ENCODE data around the gene SCGB3A1. TPM values are rescaled to one million over a fixed set of nuclear protein-coding genes. Genes with fewer than 3 reads are reported as not detected.

The SCGB3A1 gene
- total RNA-seq, 1 experiment from 2014 or later, result not detected

DNA sequence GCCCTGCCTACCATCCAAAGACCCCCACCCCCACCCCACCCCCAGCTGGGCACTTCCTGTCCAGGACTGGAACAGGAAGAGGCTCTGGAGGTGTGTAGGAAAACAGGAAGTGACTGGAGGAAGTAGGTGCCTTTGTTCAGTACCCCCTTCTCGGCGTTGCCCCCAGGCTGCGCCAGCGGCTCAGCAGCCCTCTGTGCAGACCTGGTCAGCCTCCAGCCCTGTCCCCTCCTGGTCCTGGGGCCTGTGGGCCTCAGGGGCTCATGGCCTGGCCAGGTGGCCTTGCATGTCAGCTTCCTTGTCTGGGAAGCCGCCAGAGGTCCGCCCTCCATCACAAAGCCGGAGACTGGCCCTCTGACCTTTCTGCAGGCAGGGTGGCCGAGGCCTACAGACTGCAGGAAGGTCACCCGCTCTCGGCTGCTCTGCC, 32.1 kb upstream of the SCGB3A1 start:
- Histone ChIP-seq H2BK120ac (ENCODE audit: low read depth, low read length, poor library complexity, severe bottlenecking) (no peak overlapping the region), H3K14ac (ENCODE audit: insufficient read depth, low read length) (no peak overlapping the region; the same call in 1 of the 2 replicates), H2BK15ac (ENCODE audit: low read depth, low read length) (no peak overlapping the region), H4K20me1 (ENCODE audit: control insufficient read depth, insufficient read depth, insufficient read length) (no peaks in the 10 kb centered on the region), H2AK5ac (ENCODE audit: insufficient read length, low read length) (no peak overlapping the region), H3K9ac (ENCODE audit: extremely low read depth, insufficient read length, low read length) (no peak overlapping the region), H2BK20ac (ENCODE audit: low read depth, low read length, poor library complexity, severe bottlenecking) (no peak overlapping the region), H3K23me2 (ENCODE audit: insufficient read length, low read depth, low read length, poor library complexity, severe bottlenecking) (peaks cover 4% of the 10 kb centered on the region), H3K18ac (ENCODE audit: insufficient read length, low read depth, low read length) (no peak overlapping the region), H4K8ac (replicated peaks; ENCODE audit: insufficient read length, low read depth, low read length) (no peak overlapping the region), H3K4me2 (ENCODE audit: insufficient read depth, insufficient read length, low read length) (no peak overlapping the region), H3K27ac (ENCODE audit: insufficient read length, low read depth, low read length) (no peak overlapping the region), H3K4ac (ENCODE audit: low read depth, low read length) (no peak overlapping the region), H3T11ph (ENCODE audit: low read length) (no peak overlapping the region), H3K79me2 (ENCODE audit: insufficient read depth, low read length) (no peaks in the 10 kb centered on the region), H3K9me3 (ENCODE audit: control insufficient read depth, low read depth, low read length) (no peaks in the 10 kb centered on the region), H2BK12ac (ENCODE audit: insufficient read length, low read depth, low read length) (no peak overlapping the region), H3K4me1 (ENCODE audit: insufficient read depth, low read length) (no peaks in the 10 kb centered on the region), H2BK5ac (ENCODE audit: insufficient read length, low read length) (no peak overlapping the region), H3K23ac (ENCODE audit: insufficient read length, low read depth, low read length) (no peak overlapping the region), H3K27me3 (ENCODE audit: insufficient read depth, low read length) (peaks cover under 1% of the 10 kb centered on the region; the same call in 1 of the 2 replicates), H2AFZ (ENCODE audit: low read length) (no peak overlapping the region), H4K5ac (ENCODE audit: insufficient read length, low read depth, low read length) (no peak overlapping the region), H3K79me1 (ENCODE audit: insufficient read depth, low read depth, low read length, poor library complexity, severe bottlenecking) (no peaks in the 10 kb centered on the region), H4K91ac (ENCODE audit: insufficient read length, low read depth, low read length) (no peak overlapping the region), H3K56ac (ENCODE audit: insufficient read length, low read depth, low read length) (no peak overlapping the region)
- TF ChIP-seq CTCF (conservative IDR thresholded peaks at IDR 0.05), result no peak
- Mint-ChIP-seq H3K4me1 (peaks cover 4 to 6% of the 10 kb centered on the region in 2 experiments; a peak in 3 of 4 replicates), H3K4me3 (no peak overlapping the region), H3K27me3 (ENCODE audit: low read depth) (peaks cover 12% of the 10 kb centered on the region), H3K27ac (no peak overlapping the region), H3K9me3 (no peaks in the 10 kb centered on the region), H3K36me3 (ENCODE audit: insufficient read depth in 1 of 3, low read depth in 3 of 3) (no peaks in the 10 kb centered on the region; a peak in 1 of 7 replicates)
- no peak for DNase-seq
- WGBS (ENCODE audit: extremely low coverage, insufficient read length, low lambda C conversion rate), result no CpG with 5 or more reads among the region's 10 CpGs
